Stromal cell of bone marrow (primary cell): ENCODE measurements around the gene RNPEP.
"Not testable (repeated sequence)": the region's sequence is repeated elsewhere in the genome, so short reads cannot be mapped to it uniquely, and the experiment has no call there.

Source experiments
- DNase-seq: peaks from one replicate; pipeline ENCODE4 v3.0.0-alpha.2; 2012; ENCODE audit warnings: low read depth

RNPEP gene

GRCh38 chr1:202010180-202011015 is 27.9 kb downstream of the RNPEP start, which contains the start of gene ELF3:
Gene ELF3, plus strand, starts transcription at chr1:202010587. Its CDS starts 550 bp downstream, at chr1:202011137.
- DNase-seq, result no peak

GRCh38 chr1:202011994-202012393 is 29.5 kb downstream of the RNPEP start:
- DNase-seq, result no peak

GRCh38 chr1:202012544-202013478 is 30.4 kb downstream of the RNPEP start:
- no peak for DNase-seq

GRCh38 chr1:202013603-202014002 is 31.2 kb downstream of the RNPEP start:
- no peak for DNase-seq

DNA sequence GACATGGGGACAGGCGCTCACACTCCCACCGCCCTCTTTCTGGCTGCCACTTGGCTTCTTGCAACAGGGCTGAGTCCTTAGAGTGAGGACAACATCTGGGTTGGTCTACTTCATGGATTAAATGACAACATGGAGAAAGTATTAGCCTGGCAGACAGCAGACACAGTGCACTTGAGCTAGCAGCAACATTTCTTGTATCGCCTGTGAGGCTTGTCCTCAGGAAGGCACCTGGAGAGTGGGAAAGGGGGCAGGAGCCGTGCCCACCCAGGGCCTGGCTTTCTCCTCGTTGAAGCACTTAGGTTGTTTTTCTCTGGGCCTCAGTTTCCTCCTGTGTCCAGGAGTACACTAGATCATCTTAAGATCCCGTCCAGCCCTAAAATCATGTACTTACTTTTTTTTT is 31.6 kb downstream of the RNPEP start:
- DNase-seq, result no peak

GRCh38 chr1:202014915-202015661 is 32.6 kb downstream of the RNPEP start:
- DNase-seq, result no peak

- DNase-seq, result no peak
These were observed 33.2 kb downstream of the RNPEP start for GRCh38 chr1:202015662-202015937.

DNA sequence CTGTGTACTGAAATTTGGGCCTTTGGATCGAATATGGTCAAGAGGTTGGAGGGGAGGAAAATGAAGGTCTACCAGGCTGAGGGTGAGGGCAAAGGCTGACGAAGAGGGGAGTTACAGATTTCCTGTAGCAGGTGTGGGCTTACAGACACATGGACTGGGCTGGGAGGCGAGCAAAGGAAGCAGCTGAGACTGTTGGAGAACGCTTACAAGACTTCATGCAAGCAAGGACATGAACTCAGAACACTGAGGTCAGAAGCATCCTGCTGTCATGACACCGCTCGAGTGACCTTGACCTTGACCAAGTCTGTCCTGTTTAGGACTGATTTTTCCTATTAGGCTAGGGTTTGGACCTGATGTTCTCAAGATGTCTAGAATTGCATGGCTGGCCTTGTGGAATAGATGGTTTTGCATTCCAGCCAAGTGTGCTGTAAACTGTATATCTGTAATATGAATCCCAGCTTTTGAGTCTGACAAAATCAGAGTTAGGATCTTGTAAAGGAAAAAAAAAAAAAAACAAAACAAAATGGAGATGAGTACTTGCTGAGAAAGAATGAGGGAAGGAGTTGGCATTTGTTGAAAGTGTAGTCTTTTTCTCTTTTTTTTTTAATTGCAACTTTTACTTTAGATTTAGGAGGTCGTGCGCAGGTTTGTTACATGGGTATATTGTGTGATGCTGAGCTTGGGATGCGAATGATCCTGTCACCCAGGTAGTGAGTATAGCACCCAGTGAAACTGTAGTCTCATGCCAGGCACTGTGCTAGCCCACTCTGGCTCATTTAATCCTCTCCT is 33.8 kb downstream of the RNPEP start:
- DNase-seq, result no peak

GRCh38 chr1:202016811-202017748 is 34.6 kb downstream of the RNPEP start:
- DNase-seq, result no peak

DNA sequence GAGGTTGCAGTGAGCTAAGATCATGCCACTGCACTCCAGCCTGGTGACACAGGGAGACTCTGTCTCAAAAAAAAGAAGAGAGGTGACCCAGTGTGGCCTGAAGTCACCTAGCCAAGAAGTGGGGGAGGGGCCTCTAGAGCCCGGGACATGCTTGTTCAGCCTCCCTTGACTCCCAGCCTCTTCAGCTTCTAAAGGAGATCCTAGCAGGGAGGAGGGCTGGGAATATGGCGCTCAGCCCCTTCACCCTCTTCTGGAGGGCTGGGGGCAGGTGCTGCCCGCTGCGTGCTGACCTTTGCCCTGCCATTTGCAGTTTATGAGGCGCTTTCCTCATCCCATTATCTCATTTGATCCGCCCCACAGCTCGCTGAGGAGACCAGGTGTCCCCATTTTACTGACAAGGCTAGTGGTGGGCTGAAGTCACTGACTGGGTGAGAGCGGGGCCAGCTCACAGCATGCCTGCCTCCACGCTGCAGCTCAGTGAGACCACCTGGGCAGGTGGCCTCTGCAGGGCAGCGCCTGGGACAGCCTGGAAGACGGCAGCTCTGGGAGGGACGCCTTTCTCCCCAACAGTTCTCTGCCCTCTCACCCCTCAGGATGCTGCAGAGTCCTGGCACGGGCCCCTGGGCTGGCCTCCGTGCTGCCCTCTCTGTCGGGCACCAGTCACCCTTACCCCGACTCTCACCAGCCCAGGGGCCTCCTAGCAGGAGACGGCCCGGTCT is 35.5 kb downstream of the RNPEP start:
- DNase-seq, result no peak

DNA sequence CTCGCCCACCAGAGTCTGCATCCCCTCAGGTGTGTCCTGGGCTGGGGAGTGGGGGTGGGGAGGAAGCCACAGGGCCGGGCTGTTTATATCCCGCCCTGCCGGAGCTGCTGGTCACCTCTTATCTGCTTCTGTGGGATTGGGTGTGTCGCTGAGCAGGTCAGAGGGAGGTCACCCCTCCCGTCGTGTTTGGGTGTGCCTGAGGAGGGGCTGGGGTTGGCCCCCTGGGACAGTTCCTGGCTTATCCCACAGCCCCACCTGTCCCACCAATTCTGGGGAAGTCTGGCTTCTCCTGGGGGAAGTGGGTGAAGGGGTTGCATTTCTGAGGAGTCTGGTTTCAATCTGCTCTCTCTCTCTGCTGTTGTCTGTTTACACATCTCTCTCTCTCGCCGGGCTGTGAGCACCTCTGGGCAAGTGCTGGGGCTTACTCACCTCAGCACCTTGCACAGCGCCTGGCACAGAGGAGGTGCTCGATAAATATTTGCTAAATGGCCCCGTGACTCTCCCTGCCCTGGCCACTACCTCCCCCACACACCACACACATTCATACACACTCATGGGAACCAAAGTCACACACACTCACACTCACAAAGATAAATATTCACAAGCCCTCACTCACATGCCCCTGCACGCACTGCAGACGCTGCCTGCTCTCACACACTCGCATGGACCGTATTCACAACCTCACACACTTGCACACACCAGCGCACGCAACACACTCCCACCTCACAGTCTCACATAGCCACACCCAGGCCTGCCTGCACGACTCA is 36.2 kb downstream of the RNPEP start:
- no peak for DNase-seq

DNA sequence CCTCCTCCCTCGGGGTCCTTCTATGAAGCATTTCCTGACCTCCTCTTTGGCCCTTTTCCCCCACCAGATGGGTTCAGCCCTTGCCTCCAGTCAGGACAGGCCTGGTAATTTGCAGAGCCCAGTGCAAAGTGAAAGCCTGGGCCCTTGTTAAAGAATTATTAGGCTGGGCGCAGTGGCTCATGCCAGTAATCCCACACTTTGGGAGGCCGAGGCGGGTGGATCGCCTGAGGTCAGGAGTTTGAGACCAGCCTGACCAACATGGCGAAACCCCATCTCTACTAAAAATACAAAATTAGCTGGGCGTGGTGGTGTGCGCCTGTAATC is 36.7 kb downstream of the RNPEP start:
- DNase-seq, result not testable (repeated sequence)

GRCh38 chr1:202023001-202023433 is 40.6 kb downstream of the RNPEP start:
- DNase-seq, result no peak

GRCh38 chr1:202029171-202029665 is 46.8 kb downstream of the RNPEP start:
- DNase-seq, result peak; percentile 75

DNA sequence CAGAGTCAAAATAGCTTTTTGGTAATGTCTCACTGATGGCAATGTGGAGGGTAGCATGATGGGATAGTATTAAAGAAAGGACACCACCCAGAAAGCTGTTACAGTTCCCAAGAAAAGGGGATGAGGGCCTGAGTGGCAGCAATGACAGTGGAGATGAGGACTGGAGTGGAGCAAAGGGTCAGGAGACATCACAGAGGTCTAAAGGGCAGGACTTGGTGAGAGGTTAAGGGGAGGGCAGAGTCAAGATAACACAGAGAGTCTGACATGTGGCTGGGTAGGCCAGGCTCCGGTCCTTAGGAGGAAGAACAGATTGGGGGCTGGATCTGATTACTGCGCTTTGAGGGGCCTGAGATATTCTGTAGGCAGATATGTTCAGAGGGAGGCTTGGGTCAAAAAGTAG is 47.3 kb downstream of the RNPEP start:
- no peak for DNase-seq

- DNase-seq, result no peak
These were observed 49.3 kb downstream of the RNPEP start for GRCh38 chr1:202031796-202032195.

GRCh38 chr1:202034149-202034682 is 51.8 kb downstream of the RNPEP start:
- DNase-seq, result no peak

GRCh38 chr1:202034683-202035462 is 52.4 kb downstream of the RNPEP start:
- peak; percentile 98 for DNase-seq
